Gastroesophageal sphincter (tissue), 3 donors: ENCODE data around the gene IL1RAPL2.

Experiments
- CTCF ChIP-seq, 4 experiments: fragments of 200-600 bp in 2 of 4; fragments of 450-650 bp in 2 of 4; sonication (generic) in 1 of 4; IDR thresholded peaks; one replicate each; pipeline ENCODE4 v1.5.1; 2017 to 2019; ENCODE audit warnings: antibody characterized with exemption in 4 of 4, mild to moderate bottlenecking in 2 of 4, moderate library complexity in 2 of 4
- POLR2A ChIP-seq, 2 donors: fragments of 450-650 bp; IDR thresholded peaks; one replicate each; pipeline ENCODE4 v1.6.1; 2017; ENCODE audit warnings: antibody characterized with exemption in 2 of 2, mild to moderate bottlenecking in 2 of 2, moderate library complexity in 1 of 2

- TF ChIP-seq CTCF (IDR thresholded peaks at IDR 0.05) (no peak), POLR2A (IDR thresholded peaks at IDR 0.05) (no peak)
Measured at GRCh38 chrX:104684077-104684476, 118.1 kb downstream of the IL1RAPL2 start.
